K562 (cell line): Measurements from ENCODE around the gene ALS2CL. TPM values are rescaled to one million over a fixed set of nuclear protein-coding genes. Genes with fewer than 3 reads are reported as not detected.
A peak's percentile ranks its signal among the peaks of the same experiment; 100 is the strongest.

Source experiments
- ATAC-seq: fragments of 200-7000 bp; cut with Tn5 transposase; 3 replicates; pipeline ENCODE4 v1.9.1; 2020; ENCODE audit warnings: moderate library complexity
- BruUV-seq: library from RNA; stranded (reverse); fragments of 400-500 nt; replicated peaks from 2 replicates; lab custom pipeline; 2021; lab: Mats Ljungman, UMichigan
- CTCF ChIA-PET: fragments of 300-600 bp; formaldehyde crosslinking; extraction: SDS; loops from one replicate; lab custom pipeline; 2021; ENCODE audit warnings: low intra/inter-chr PET ratio; lab: Yijun Ruan, JAX
- POLR2A ChIA-PET: fragments of 300-600, 350-650 bp; sonication (Branson Sonifier 250); formaldehyde crosslinking; extraction: SDS; loops from one replicate; lab custom pipeline; 2021; ENCODE audit warnings: antibody characterized with exemption, inconsistent platforms; lab: Yijun Ruan, JAX
- DNase-seq, 4 experiments: peaks; one replicate each; pipeline versions ENCODE4 v3.0.0 to v3.0.0-alpha.2; 2011 to 2018; ENCODE audit warnings: low spot score in 3 of 4, mixed read lengths in 3 of 4; ENCODE audit errors: extremely low read depth in 1 of 4
- FAIRE-seq: peaks from 2 replicates; lab custom pipeline; 2011; peaks lifted over from hg19 to GRCh38; lab: Jason Lieb, UNC
- H2AFZ ChIP-seq: 2 replicates; pipeline ENCODE4 v1.6.0; 2011; ENCODE audit warnings: low read depth, low read length, control low read depth, inconsistent platforms
- H3K27ac ChIP-seq: fragments of 200-600 bp; 3 replicates; pipeline ENCODE4 v1.8.0; 2011; ENCODE audit warnings: low read depth, mild to moderate bottlenecking, control low read depth, inconsistent platforms, low read length, moderate library complexity, mixed read lengths; ENCODE audit errors: extremely low read depth
- H3K27me3 ChIP-seq, 2 experiments: fragments of 300-600 bp in 1 of 2; 2 replicates in 1 of 2; 3 replicates in 1 of 2; pipeline versions ENCODE4 v1.6.0 to v1.8.0; 2011; ENCODE audit warnings: inconsistent platforms in 2 of 2, low read length in 2 of 2, mild to moderate bottlenecking in 1 of 2, mixed read lengths in 1 of 2, moderate library complexity in 1 of 2; ENCODE audit not compliant: control insufficient read depth in 2 of 2, insufficient read depth in 2 of 2
- H3K36me3 ChIP-seq: fragments of 300-600 bp; 3 replicates; pipeline ENCODE4 v1.8.0; 2011; ENCODE audit warnings: mild to moderate bottlenecking, low read length, inconsistent platforms; ENCODE audit not compliant: control insufficient read depth, insufficient read depth
- H3K4me1 ChIP-seq, 2 experiments: fragments of 200-600 bp in 1 of 2; replicated peaks in 1 of 2; 2 replicates in 1 of 2; 3 replicates in 1 of 2; pipeline versions ENCODE4 v1.5.1 to v1.8.0; 2011; ENCODE audit warnings: inconsistent platforms in 2 of 2, low read length in 2 of 2, mild to moderate bottlenecking in 1 of 2, mixed read lengths in 1 of 2, moderate library complexity in 1 of 2; ENCODE audit not compliant: control insufficient read depth in 2 of 2, insufficient read depth in 2 of 2
- H3K4me2 ChIP-seq: 2 replicates; pipeline ENCODE4 v1.6.1; 2011; ENCODE audit warnings: low read length, control low read depth, inconsistent platforms, mixed read lengths; ENCODE audit not compliant: insufficient read depth
- H3K4me3 ChIP-seq: fragments of 200-600 bp; sonication (generic), shearing (Covaris generic); 2 replicates; pipeline ENCODE4 v1.5.1; 2016; ENCODE audit warnings: control low read depth, inconsistent platforms
- H3K79me2 ChIP-seq: fragments of 200-600 bp; 3 replicates; pipeline ENCODE4 v1.8.0; 2011; ENCODE audit warnings: low read length, inconsistent platforms; ENCODE audit not compliant: control insufficient read depth, insufficient read depth
- H3K9ac ChIP-seq, 2 experiments: 2 replicates each; pipeline versions ENCODE4 v1.6.0 to v1.6.1; 2011; ENCODE audit warnings: low read depth in 2 of 2, low read length in 2 of 2, control low read depth in 1 of 2, inconsistent platforms in 1 of 2, mild to moderate bottlenecking in 1 of 2, mixed read lengths in 1 of 2; ENCODE audit not compliant: insufficient read depth in 1 of 2
- H3K9me1 ChIP-seq: one replicate; pipeline ENCODE4 v1.6.0; 2011; ENCODE audit warnings: inconsistent platforms, mild to moderate bottlenecking, low read length, moderate library complexity; ENCODE audit not compliant: control insufficient read depth, insufficient read depth
- H3K9me3 ChIP-seq: replicated peaks from 2 replicates; pipeline ENCODE4 v1.5.1; 2011; ENCODE audit warnings: low read depth, low read length, inconsistent platforms; ENCODE audit not compliant: control insufficient read depth, insufficient read depth
- H4K20me1 ChIP-seq: replicated peaks from 2 replicates; pipeline ENCODE4 v1.6.1; 2011; ENCODE audit warnings: low read length, inconsistent platforms, mixed read lengths; ENCODE audit not compliant: control insufficient read depth, insufficient read depth
- ELK1 ChIP-seq: sonication (generic); formaldehyde crosslinking; IDR thresholded peaks from 2 replicates; pipeline ENCODE4 v1.8.1; 2022; ENCODE audit warnings: missing genetic modification reagents
- ESRRB ChIP-seq: fragments of 250-450 bp; sonication (Bioruptor Pico); IDR thresholded peaks from 2 replicates; pipeline ENCODE4 v1.5.0; 2020; ENCODE audit warnings: mild to moderate bottlenecking, moderate library complexity, borderline replicate concordance
- MBD1 ChIP-seq: fragments of 250-450 bp; sonication (Bioruptor Pico); IDR thresholded peaks from 2 replicates; pipeline ENCODE4 v1.8.0; 2022; ENCODE audit warnings: inconsistent platforms
- PHTF2 ChIP-seq: fragments of 250-450 bp; sonication (Bioruptor Pico); IDR thresholded peaks from 2 replicates; pipeline ENCODE4 v1.5.0; 2021; ENCODE audit warnings: mild to moderate bottlenecking
- POLR2B ChIP-seq: fragments of 450-650 bp; IDR thresholded peaks from 2 replicates; pipeline ENCODE4 v1.6.1; 2018; ENCODE audit warnings: low read depth; ENCODE audit not compliant: partially characterized antibody
- PYGO2 ChIP-seq: fragments of 450-650 bp; IDR thresholded peaks from 2 replicates; pipeline ENCODE4 v1.6.1; 2016; ENCODE audit warnings: mild to moderate bottlenecking, missing genetic modification characterization, moderate library complexity, missing compliant biosample characterization
- RFX5 ChIP-seq: IDR thresholded peaks from 2 replicates; pipeline ENCODE4 v1.6.1; 2011; ENCODE audit warnings: low read depth, mild to moderate bottlenecking, improper control_type of control experiment, low read length
- ZNF778 ChIP-seq: fragments of 450-650 bp; formaldehyde crosslinking; IDR thresholded peaks from 2 replicates; pipeline ENCODE4 v1.4.0; 2020; ENCODE audit warnings: mild to moderate bottlenecking, moderate library complexity
- WGBS: fragments of 100-300 bp; shearing (Covaris generic); methylation state at CpG from one replicate; pipeline ENCODE4 v1.1.6; 2016; ENCODE audit warnings: low coverage, mixed read lengths; ENCODE audit not compliant: insufficient coverage; ENCODE audit errors: missing lambda C conversion rate; 5-methylcytosine and 5-hydroxymethylcytosine counted together
- in situ Hi-C: fragments of 300-500 bp; cut with MboI; formaldehyde crosslinking; loops from 4 replicates; pipeline ENCODE4 v1.15.0; 2018; ENCODE audit warnings: inconsistent platforms, mixed read lengths
- intact Hi-C: fragments of 100-400 bp; cut with micrococcal nuclease; formaldehyde crosslinking; loops from 2 replicates; pipeline ENCODE4 v1.14.2; 2022
- polyA plus RNA-seq, 8 experiments: library from polyadenylated mRNA; depleted of rRNA in 4 of 8; stranded (reverse) in 5 of 8; unstranded in 3 of 8; fragments of >200 nt; fragmentation: Nextera tagmentation in 2 of 8; fragmentation: Illumina TruSeq in 1 of 8; extraction: Ambion mirVana in 2 of 8; extraction: Trizol in 1 of 8; gene quantifications; 2 replicates each; pipeline versions ENCODE4 v1.2.1 to v1.2.3, GENCODE V29; 2011 to 2014; ENCODE audit warnings: inconsistent platforms in 1 of 8, missing spikeins in 1 of 8
- total RNA-seq, 7 experiments: library from RNA; depleted of rRNA in 6 of 7; stranded (reverse); fragments of >200 nt in 6 of 7; fragmentation: Illumina TruSeq in 2 of 7; extraction: Trizol in 2 of 7; gene quantifications; 2 replicates each; pipeline versions ENCODE4 v1.2.1 to v1.2.3, GENCODE V29; 2011 to 2021; ENCODE audit warnings: low replicate concordance in 1 of 7

Gene ALS2CL
- total and polyA plus RNA-seq, 9 of the 15 experiments (the other 6 are each of a cell fraction or from before 2014, with no cell fraction given), result 0.03 to 0.13 (median 0.05) TPM; not detected in 3

- WGBS, result 0% methylated on average over 15 of the region's 15 CpGs
- DNase-seq (no peak), FAIRE-seq (no peak), ATAC-seq (no peak)
- Histone ChIP-seq H3K9ac (0 out of 4 replicates have a peak overlapping the region, but pooled peaks of 1 of the 2 experiments have one; percentile 40), H3K4me1 (no peaks in the 10 kb centered on the region), H4K20me1 (peaks cover 11% of the 10 kb centered on the region; the same call in 1 of the 2 replicates), H3K4me3 (no peak overlapping the region), H3K9me3 (no peaks in the 10 kb centered on the region), H3K27ac (no peak overlapping the region), H3K4me2 (no peak overlapping the region), H3K27me3 (peaks cover 23 to 90% of the 10 kb centered on the region in 2 experiments), H3K36me3 (no peaks in the 10 kb centered on the region), H2AFZ (no peak overlapping the region), H3K79me2 (no peaks in the 10 kb centered on the region), H3K9me1 (no peaks in the 10 kb centered on the region)
- intact Hi-C loops, result no loop called here
- in situ Hi-C loops, result no loop called here
- BruUV-seq, result no TSS peak
- no peak for TF ChIP-seq ESRRB (CRISPR knock-in tag)
- TF ChIP-seq ELK1 (CRISPR knock-in tag), result no peak
- no peak for TF ChIP-seq RFX5
- no peak for TF ChIP-seq POLR2B
- TF ChIP-seq ZNF778 (CRISPR knock-in tag), result no peak
- no peak for TF ChIP-seq PHTF2 (CRISPR knock-in tag)
- no peak for TF ChIP-seq PYGO2 (tag)
- no peak for TF ChIP-seq MBD1 (CRISPR knock-in tag)
- ChIA-PET POLR2A (interaction anchor here (0.7 to 1.0 kb wide), 2 partner anchors 9 to 667 kb away, joined by 3 to 5 read pairs; no protein-coding TSS in a partner anchor), CTCF (no interaction called here)
Observed at GRCh38 chr3:46661776-46662766, 31.4 kb downstream of the ALS2CL start.
